Mononuclear cell (primary cell): ENCODE measurements around the gene COPB1. TPM values are rescaled to one million over a fixed set of nuclear protein-coding genes. Genes with fewer than 3 reads are reported as not detected.
"Not testable (repeated sequence)": the region's sequence is repeated elsewhere in the genome, so short reads cannot be mapped to it uniquely, and the experiment has no call there.

Experiments
- H3K27me3 ChIP-seq: 2 replicates; pipeline ENCODE4 v1.6.0; 2011; ENCODE audit warnings: low read length, control low read depth; ENCODE audit not compliant: insufficient read depth
- H3K4me1 ChIP-seq: 2 replicates; pipeline ENCODE4 v1.5.1; 2011; ENCODE audit warnings: mild to moderate bottlenecking, low read length, control low read depth; ENCODE audit not compliant: insufficient read depth
- H3K4me3 ChIP-seq: 2 replicates; pipeline ENCODE4 v1.5.1; 2011; ENCODE audit warnings: mild to moderate bottlenecking, low read length, moderate library complexity
- H3K9me3 ChIP-seq: 2 replicates; pipeline ENCODE4 v1.5.1; 2011; ENCODE audit warnings: low read depth, mild to moderate bottlenecking, control low read depth, low read length
- total RNA-seq: library from RNA; depleted of rRNA; stranded (reverse); fragments of >200 nt; gene quantifications from one replicate; pipeline ENCODE4 v1.2.3, GENCODE V29; 2012

Gene COPB1
- total RNA-seq, result 127 TPM

- peaks cover 16% of the 10 kb centered on the region for H3K4me1 ChIP-seq
- no peaks in the 10 kb centered on the region for H3K9me3 ChIP-seq
Observed at GRCh38 chr11:14499560-14500180, at the start of gene COPB1. Gene COPB1 (minus strand): TSS chr11:14499811. CDS start chr11:14498928, 883 bp downstream.

GRCh38 chr11:14547440-14547839 is 47.8 kb upstream of the COPB1 start:
- Histone ChIP-seq H3K4me1 (peaks cover 24% of the 10 kb centered on the region), H3K4me3 (no peak overlapping the region), H3K9me3 (no peaks in the 10 kb centered on the region)

More at GRCh38 chr11:14499560-14500180, at the start of gene COPB1:
- no peaks in the 10 kb centered on the region for H3K27me3 ChIP-seq
- H3K4me3 ChIP-seq, result peak within 1 kb of the TSS; percentile 71

GRCh38 chr11:14546672-14547071 is 47.1 kb upstream of the COPB1 start:
- H3K9me3 ChIP-seq, result no peaks in the 10 kb centered on the region
- peaks cover 30% of the 10 kb centered on the region for H3K4me1 ChIP-seq

More at GRCh38 chr11:14547440-14547839, 47.8 kb upstream of the COPB1 start:
- no peaks in the 10 kb centered on the region for H3K27me3 ChIP-seq

GRCh38 chr11:14544611-14545010 is 45.0 kb upstream of the COPB1 start:
- no peaks in the 10 kb centered on the region for H3K27me3 ChIP-seq
- H3K4me1 ChIP-seq, result peaks cover 48% of the 10 kb centered on the region
- no peaks in the 10 kb centered on the region for H3K9me3 ChIP-seq
- no peak overlapping the region for H3K4me3 ChIP-seq

More at GRCh38 chr11:14546672-14547071, 47.1 kb upstream of the COPB1 start:
- Histone ChIP-seq H3K27me3 (no peaks in the 10 kb centered on the region), H3K4me3 (no peak overlapping the region)

GRCh38 chr11:14543260-14543659 is 43.6 kb upstream of the COPB1 start:
- peaks cover 48% of the 10 kb centered on the region for H3K4me1 ChIP-seq
- no peak overlapping the region for H3K4me3 ChIP-seq
- no peaks in the 10 kb centered on the region for H3K9me3 ChIP-seq
- H3K27me3 ChIP-seq, result no peaks in the 10 kb centered on the region

- Histone ChIP-seq H3K4me1 (peaks cover 52% of the 10 kb centered on the region), H3K27me3 (no peaks in the 10 kb centered on the region), H3K4me3 (no peak overlapping the region), H3K9me3 (no peaks in the 10 kb centered on the region)
Observed at GRCh38 chr11:14542324-14542723, 42.7 kb upstream of the COPB1 start.

GRCh38 chr11:14541192-14541947 is 41.8 kb upstream of the COPB1 start:
- no peak overlapping the region for H3K4me3 ChIP-seq
- peaks cover 56% of the 10 kb centered on the region for H3K4me1 ChIP-seq
- no peaks in the 10 kb centered on the region for H3K9me3 ChIP-seq
- no peaks in the 10 kb centered on the region for H3K27me3 ChIP-seq

GRCh38 chr11:14539982-14540421 is 40.4 kb upstream of the COPB1 start:
- Histone ChIP-seq H3K27me3 (no peaks in the 10 kb centered on the region), H3K9me3 (no peaks in the 10 kb centered on the region), H3K4me1 (peaks cover 48% of the 10 kb centered on the region), H3K4me3 (no peak overlapping the region)

GRCh38 chr11:14538926-14539554 is 39.4 kb upstream of the COPB1 start:
- peaks cover 43% of the 10 kb centered on the region for H3K4me1 ChIP-seq

GRCh38 chr11:14538271-14538925 is 38.8 kb upstream of the COPB1 start:
- no peaks in the 10 kb centered on the region for H3K9me3 ChIP-seq
- no peak overlapping the region for H3K4me3 ChIP-seq
- no peaks in the 10 kb centered on the region for H3K27me3 ChIP-seq
- peaks cover 40% of the 10 kb centered on the region for H3K4me1 ChIP-seq

More at GRCh38 chr11:14538926-14539554, 39.4 kb upstream of the COPB1 start:
- Histone ChIP-seq H3K9me3 (no peaks in the 10 kb centered on the region), H3K4me3 (no peak overlapping the region), H3K27me3 (no peaks in the 10 kb centered on the region)

GRCh38 chr11:14537134-14537599 is 37.6 kb upstream of the COPB1 start:
- Histone ChIP-seq H3K27me3 (no peaks in the 10 kb centered on the region), H3K4me3 (no peak overlapping the region), H3K9me3 (no peaks in the 10 kb centered on the region), H3K4me1 (peaks cover 30% of the 10 kb centered on the region)

- peaks cover 14% of the 10 kb centered on the region for H3K4me1 ChIP-seq
- not testable (repeated sequence) for H3K4me3 ChIP-seq, H3K27me3 ChIP-seq, H3K9me3 ChIP-seq
Observed at GRCh38 chr11:14535166-14535565, 35.6 kb upstream of the COPB1 start.

- Histone ChIP-seq H3K4me3 (no peak overlapping the region), H3K27me3 (no peaks in the 10 kb centered on the region), H3K4me1 (no peaks in the 10 kb centered on the region), H3K9me3 (no peaks in the 10 kb centered on the region)
Observed at GRCh38 chr11:14529951-14530350, 30.3 kb upstream of the COPB1 start.

GRCh38 chr11:14529321-14529720 is 29.7 kb upstream of the COPB1 start:
- Histone ChIP-seq H3K27me3 (no peaks in the 10 kb centered on the region), H3K4me1 (no peaks in the 10 kb centered on the region), H3K4me3 (no peak overlapping the region), H3K9me3 (no peaks in the 10 kb centered on the region)

GRCh38 chr11:14522801-14523200 is 23.2 kb upstream of the COPB1 start:
- Histone ChIP-seq H3K4me3 (no peak overlapping the region), H3K27me3 (no peaks in the 10 kb centered on the region), H3K4me1 (peaks cover 25% of the 10 kb centered on the region), H3K9me3 (no peaks in the 10 kb centered on the region)
